ENCODE data around the gene CFAP46.
"Not testable (repeated sequence)": the region's sequence is repeated elsewhere in the genome, so short reads cannot be mapped to it uniquely, and the experiment has no call there.

Gene CFAP46

GRCh38 chr10:132802694-132803320 lies 139.6 kb downstream of the CFAP46 start:
- Histone ChIP-seq H3K4me3 (no peak overlapping the region), H3K4me1 (no peaks in the 10 kb centered on the region)
- intact Hi-C loops (cut with DNase I; ENCODE audit: low total_unique reads) = no loop called here

DNA sequence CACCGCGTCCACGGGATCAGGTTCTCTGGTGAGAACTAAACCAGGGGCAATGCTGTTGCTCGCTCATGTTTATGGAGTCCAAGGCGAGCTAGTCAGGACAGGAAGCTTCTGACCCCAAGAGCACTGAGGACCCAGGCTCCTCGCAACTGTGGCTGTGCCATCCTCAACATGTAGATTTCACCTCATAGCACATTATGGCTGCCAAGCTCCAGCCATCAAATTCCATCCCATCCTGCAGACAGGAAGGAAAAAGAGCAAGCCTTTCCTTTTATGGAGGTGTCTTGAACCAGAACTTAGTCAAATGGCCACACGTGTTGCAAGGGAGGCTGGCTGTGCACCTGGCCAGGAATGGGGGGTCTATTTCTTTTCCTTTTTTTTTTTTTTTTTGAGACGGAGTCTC lies 140.3 kb downstream of the CFAP46 start:
- DNase-seq = no peak
- TF ChIP-seq, protein P1, sequence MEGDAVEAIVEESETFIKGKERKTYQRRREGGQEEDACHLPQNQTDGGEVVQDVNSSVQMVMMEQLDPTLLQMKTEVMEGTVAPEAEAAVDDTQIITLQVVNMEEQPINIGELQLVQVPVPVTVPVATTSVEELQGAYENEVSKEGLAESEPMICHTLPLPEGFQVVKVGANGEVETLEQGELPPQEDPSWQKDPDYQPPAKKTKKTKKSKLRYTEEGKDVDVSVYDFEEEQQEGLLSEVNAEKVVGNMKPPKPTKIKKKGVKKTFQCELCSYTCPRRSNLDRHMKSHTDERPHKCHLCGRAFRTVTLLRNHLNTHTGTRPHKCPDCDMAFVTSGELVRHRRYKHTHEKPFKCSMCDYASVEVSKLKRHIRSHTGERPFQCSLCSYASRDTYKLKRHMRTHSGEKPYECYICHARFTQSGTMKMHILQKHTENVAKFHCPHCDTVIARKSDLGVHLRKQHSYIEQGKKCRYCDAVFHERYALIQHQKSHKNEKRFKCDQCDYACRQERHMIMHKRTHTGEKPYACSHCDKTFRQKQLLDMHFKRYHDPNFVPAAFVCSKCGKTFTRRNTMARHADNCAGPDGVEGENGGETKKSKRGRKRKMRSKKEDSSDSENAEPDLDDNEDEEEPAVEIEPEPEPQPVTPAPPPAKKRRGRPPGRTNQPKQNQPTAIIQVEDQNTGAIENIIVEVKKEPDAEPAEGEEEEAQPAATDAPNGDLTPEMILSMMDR (IDR thresholded peaks at IDR 0.05) = no peak
- Histone ChIP-seq H3K27ac (no peak overlapping the region), H3K4me3 (no peak overlapping the region), H3K4me1 (no peaks in the 10 kb centered on the region), H3K9me3 (peaks cover 0 to 13% (median 9%) of the 10 kb centered on the region in 3 donors), H3K36me3 (no peaks in the 10 kb centered on the region), H3K27me3 (peaks cover 0 to 12% of the 10 kb centered on the region in 2 donors)
- intact Hi-C loops (cut with DNase I; ENCODE audit: low total_unique reads) = no loop called here

More at GRCh38 chr10:132802694-132803320, 139.6 kb downstream of the CFAP46 start:
- Histone ChIP-seq H3K27ac (no peak overlapping the region), H3K27me3 (peaks cover 0 to 12% of the 10 kb centered on the region in 2 donors), H3K9me3 (peaks cover 0 to 13% (median 9%) of the 10 kb centered on the region in 3 donors), H3K36me3 (no peaks in the 10 kb centered on the region)
- DNase-seq = no peak
- TF ChIP-seq, protein P1 (IDR thresholded peaks at IDR 0.05) = no peak

GRCh38 chr10:132799865-132800264 lies 142.5 kb downstream of the CFAP46 start:
- H3K36me3 ChIP-seq = no peaks in the 10 kb centered on the region
- no peak for DNase-seq
- peaks cover 0 to 11% of the 10 kb centered on the region in 2 donors for H3K27me3 ChIP-seq
- intact Hi-C loops (cut with DNase I; ENCODE audit: low total_unique reads) = no loop called here
- TF ChIP-seq, protein P1 (IDR thresholded peaks at IDR 0.05) = no peak
- H3K4me3 ChIP-seq = no peak overlapping the region
- no peaks in the 10 kb centered on the region for H3K4me1 ChIP-seq
- H3K9me3 ChIP-seq = peaks cover 0 to 9% (median 6%) of the 10 kb centered on the region in 3 donors
- H3K27ac ChIP-seq = no peak overlapping the region

GRCh38 chr10:132798876-132799275 lies 143.5 kb downstream of the CFAP46 start:
- H3K4me3 ChIP-seq = no peak overlapping the region
- H3K27me3 ChIP-seq = peaks cover 0 to 19% of the 10 kb centered on the region in 2 donors
- intact Hi-C loops (cut with DNase I; ENCODE audit: low total_unique reads) = no loop called here
- no peaks in the 10 kb centered on the region for H3K36me3 ChIP-seq
- H3K27ac ChIP-seq = no peak overlapping the region
- TF ChIP-seq, protein P1 (IDR thresholded peaks at IDR 0.05) = no peak
- H3K4me1 ChIP-seq = no peaks in the 10 kb centered on the region
- peaks cover 0 to 9% (median 6%) of the 10 kb centered on the region in 3 donors for H3K9me3 ChIP-seq
- DNase-seq = no peak

GRCh38 chr10:132798403-132798802 lies 144.0 kb downstream of the CFAP46 start:
- no peak for DNase-seq
- Histone ChIP-seq H3K27me3 (peaks cover 0 to 20% of the 10 kb centered on the region in 2 donors), H3K4me3 (no peak overlapping the region), H3K4me1 (no peaks in the 10 kb centered on the region), H3K9me3 (peaks cover 0 to 9% (median 6%) of the 10 kb centered on the region in 3 donors), H3K27ac (no peak overlapping the region), H3K36me3 (no peaks in the 10 kb centered on the region)
- intact Hi-C loops (cut with DNase I; ENCODE audit: low total_unique reads) = no loop called here
- TF ChIP-seq, protein P1 (IDR thresholded peaks at IDR 0.05) = no peak

- H3K4me1 ChIP-seq; H3K4me3 ChIP-seq; DNase-seq; H3K9me3 ChIP-seq; intact Hi-C loops (cut with DNase I; ENCODE audit: low total_unique reads); H3K36me3 ChIP-seq; H3K27ac ChIP-seq: not testable (repeated sequence)
- peaks cover 0 to 24% of the 10 kb centered on the region in 2 donors for H3K27me3 ChIP-seq
Observed at GRCh38 chr10:132797986-132798385, 144.4 kb downstream of the CFAP46 start.

Measured in tibial artery (tissue), 4 donors.